H9 (cell line): ENCODE data around the gene CNDP1. TPM values are rescaled to one million over a fixed set of nuclear protein-coding genes. Genes with fewer than 3 reads are reported as not detected.

ENCODE experiments used
- DNase-seq: peaks from one replicate; pipeline ENCODE4 v3.0.0-alpha.2; 2017
- H2AFZ ChIP-seq: one replicate; pipeline ENCODE4 v1.6.1; 2013; ENCODE audit warnings: mild to moderate bottlenecking, low read length, control low read depth, moderate library complexity
- H2AK5ac ChIP-seq: 2 replicates; pipeline ENCODE4 v1.6.1; 2013; ENCODE audit warnings: low read length, control low read depth, mixed read lengths; ENCODE audit not compliant: insufficient read length
- H2BK120ac ChIP-seq: one replicate; pipeline ENCODE4 v1.6.1; 2013; ENCODE audit warnings: low read depth, mild to moderate bottlenecking, low read length, control low read depth, inconsistent platforms; ENCODE audit not compliant: poor library complexity, severe bottlenecking
- H2BK12ac ChIP-seq: 2 replicates; pipeline ENCODE4 v1.6.1; 2013; ENCODE audit warnings: low read length, control low read depth, mixed read lengths, low read depth; ENCODE audit not compliant: insufficient read length
- H2BK15ac ChIP-seq: 2 replicates; pipeline ENCODE4 v1.6.1; 2013; ENCODE audit warnings: low read depth, low read length, control low read depth
- H2BK20ac ChIP-seq: one replicate; pipeline ENCODE4 v1.6.1; 2013; ENCODE audit warnings: low read depth, mild to moderate bottlenecking, low read length, control low read depth, inconsistent platforms; ENCODE audit not compliant: poor library complexity, severe bottlenecking
- H2BK5ac ChIP-seq: 2 replicates; pipeline ENCODE4 v1.6.1; 2013; ENCODE audit warnings: low read length, control low read depth, mixed read lengths; ENCODE audit not compliant: insufficient read length
- H3K14ac ChIP-seq: 2 replicates; pipeline ENCODE4 v1.6.1; 2013; ENCODE audit warnings: low read length, control low read depth; ENCODE audit not compliant: insufficient read depth
- H3K18ac ChIP-seq: 2 replicates; pipeline ENCODE4 v1.6.1; 2013; ENCODE audit warnings: low read depth, mild to moderate bottlenecking, mixed read lengths, low read length, control low read depth; ENCODE audit not compliant: insufficient read length
- H3K23ac ChIP-seq: 2 replicates; pipeline ENCODE4 v1.6.1; 2013; ENCODE audit warnings: low read length, control low read depth, mixed read lengths, low read depth; ENCODE audit not compliant: insufficient read length
- H3K23me2 ChIP-seq: 2 replicates; pipeline ENCODE4 v1.6.1; 2013; ENCODE audit warnings: low read depth, mild to moderate bottlenecking, mixed read lengths, low read length, control low read depth; ENCODE audit not compliant: insufficient read length, poor library complexity, severe bottlenecking
- H3K27ac ChIP-seq: 2 replicates; pipeline ENCODE4 v1.5.1; 2013; ENCODE audit warnings: low read length, control low read depth, mixed read lengths, low read depth; ENCODE audit not compliant: insufficient read length
- H3K27me3 ChIP-seq: 2 replicates; pipeline ENCODE4 v1.6.1; 2013; ENCODE audit warnings: low read length, control low read depth, inconsistent platforms; ENCODE audit not compliant: insufficient read depth
- H3K4ac ChIP-seq: 2 replicates; pipeline ENCODE4 v1.6.1; 2013; ENCODE audit warnings: low read depth, mild to moderate bottlenecking, control low read depth, inconsistent platforms, low read length, moderate library complexity
- H3K4me1 ChIP-seq: 2 replicates; pipeline ENCODE4 v1.6.1; 2013; ENCODE audit warnings: low read length, control low read depth, inconsistent platforms; ENCODE audit not compliant: insufficient read depth
- H3K4me2 ChIP-seq: 2 replicates; pipeline ENCODE4 v1.6.1; 2013; ENCODE audit warnings: low read length, control low read depth, mixed read lengths; ENCODE audit not compliant: insufficient read length, insufficient read depth
- H3K56ac ChIP-seq: 2 replicates; pipeline ENCODE4 v1.6.1; 2013; ENCODE audit warnings: low read depth, mild to moderate bottlenecking, mixed read lengths, low read length, control low read depth; ENCODE audit not compliant: insufficient read length
- H3K79me1 ChIP-seq: 2 replicates; pipeline ENCODE4 v1.6.1; 2013; ENCODE audit warnings: low read depth, mild to moderate bottlenecking, moderate library complexity, low read length, control low read depth, inconsistent platforms; ENCODE audit not compliant: insufficient read depth, poor library complexity, severe bottlenecking
- H3K79me2 ChIP-seq: 2 replicates; pipeline ENCODE4 v1.6.1; 2013; ENCODE audit warnings: low read length, control low read depth, inconsistent platforms; ENCODE audit not compliant: insufficient read depth
- H3K9ac ChIP-seq: 2 replicates; pipeline ENCODE4 v1.6.1; 2013; ENCODE audit warnings: low read length, control low read depth, mixed read lengths; ENCODE audit not compliant: insufficient read length; ENCODE audit errors: extremely low read depth
- H3K9me3 ChIP-seq: one replicate; pipeline ENCODE4 v1.6.1; 2013; ENCODE audit warnings: low read depth, low read length, inconsistent platforms; ENCODE audit not compliant: control insufficient read depth
- H3T11ph ChIP-seq: one replicate; pipeline ENCODE4 v1.6.1; 2013; ENCODE audit warnings: mild to moderate bottlenecking, low read length, control low read depth, inconsistent platforms
- H4K20me1 ChIP-seq: one replicate; pipeline ENCODE4 v1.6.1; 2013; ENCODE audit not compliant: control insufficient read depth, insufficient read length, insufficient read depth
- H4K5ac ChIP-seq: 2 replicates; pipeline ENCODE4 v1.6.1; 2013; ENCODE audit warnings: low read depth, mild to moderate bottlenecking, mixed read lengths, low read length, control low read depth; ENCODE audit not compliant: insufficient read length
- H4K8ac ChIP-seq: replicated peaks from 2 replicates; pipeline ENCODE4 v1.6.1; 2013; ENCODE audit warnings: low read length, control low read depth, mixed read lengths, low read depth; ENCODE audit not compliant: insufficient read length
- H4K91ac ChIP-seq: 2 replicates; pipeline ENCODE4 v1.6.1; 2013; ENCODE audit warnings: low read depth, mild to moderate bottlenecking, moderate library complexity, mixed read lengths, low read length, control low read depth; ENCODE audit not compliant: insufficient read length
- H3K27ac Mint-ChIP-seq, 3 experiments: 2 replicates in 2 of 3; 3 replicates in 1 of 3; pipeline ENCODE4 v1.8.0; 2020 to 2021; ENCODE audit warnings: mixed read lengths in 3 of 3, mild to moderate bottlenecking in 1 of 3, moderate library complexity in 1 of 3
- H3K27me3 Mint-ChIP-seq: 2 replicates; pipeline ENCODE4 v1.8.0; 2021; ENCODE audit warnings: low read depth, mild to moderate bottlenecking, moderate library complexity, mixed read lengths
- H3K36me3 Mint-ChIP-seq, 3 experiments: 2 replicates in 2 of 3; 3 replicates in 1 of 3; pipeline ENCODE4 v1.8.0; 2020 to 2021; ENCODE audit warnings: low read depth in 3 of 3, mixed read lengths in 3 of 3; ENCODE audit not compliant: insufficient read depth in 1 of 3
- H3K4me1 Mint-ChIP-seq, 2 experiments: 2 replicates each; pipeline ENCODE4 v1.8.0; 2020; ENCODE audit warnings: mixed read lengths in 2 of 2
- H3K4me3 Mint-ChIP-seq, 2 experiments: 2 replicates in 1 of 2; 3 replicates in 1 of 2; pipeline ENCODE4 v1.8.0; 2020 to 2021; ENCODE audit warnings: mild to moderate bottlenecking in 2 of 2, mixed read lengths in 2 of 2, moderate library complexity in 1 of 2
- H3K9me3 Mint-ChIP-seq, 2 experiments: 2 replicates in 1 of 2; 3 replicates in 1 of 2; pipeline ENCODE4 v1.8.0; 2020; ENCODE audit warnings: mild to moderate bottlenecking in 2 of 2, mixed read lengths in 2 of 2, moderate library complexity in 1 of 2
- CTCF ChIP-seq: fragments of 200-600 bp; sonication (generic); conservative IDR thresholded peaks from 3 replicates; pipeline ENCODE4 v1.8.0; 2021; ENCODE audit warnings: antibody characterized with exemption, mild to moderate bottlenecking
- WGBS: extraction: QIAGEN DNeasy Blood & Tissue Kit; methylation state at CpG from one replicate; pipeline ENCODE4 v1.1.7; 2013; ENCODE audit warnings: missing lambda C conversion rate, low lambda C conversion rate, mixed read lengths; ENCODE audit not compliant: insufficient read length; ENCODE audit errors: extremely low coverage; 5-methylcytosine and 5-hydroxymethylcytosine counted together
- total RNA-seq: library from RNA; stranded (reverse); gene quantifications from 2 replicates; pipeline ENCODE4 v1.2.1, GENCODE V29; 2021

CNDP1 gene
- total RNA-seq, 1 experiment from 2014 or later, result not detected

GRCh38 chr18:74517236-74517630 lies 17.1 kb upstream of the CNDP1 start:
- no peaks in the 10 kb centered on the region for H3K4me1 ChIP-seq
- no peak overlapping the region for H3T11ph ChIP-seq
- no peak overlapping the region for H3K18ac ChIP-seq
- H3K9me3 Mint-ChIP-seq, result peaks cover 2 to 11% of the 10 kb centered on the region in 2 experiments; a peak in 2 of 5 replicates
- H3K4me3 Mint-ChIP-seq, result no peak overlapping the region
- H3K4me1 Mint-ChIP-seq, result peaks cover 0 to 4% of the 10 kb centered on the region in 2 experiments; a peak in 1 of 4 replicates
- H3K56ac ChIP-seq, result no peak overlapping the region
- no peak overlapping the region for H2BK5ac ChIP-seq
- no peak overlapping the region for H2AK5ac ChIP-seq
- no peak overlapping the region for H3K23ac ChIP-seq
- H3K9ac ChIP-seq, result no peak overlapping the region
- no peak for DNase-seq
- no peak overlapping the region for H2BK12ac ChIP-seq
- no peaks in the 10 kb centered on the region for H3K79me2 ChIP-seq
- H4K91ac ChIP-seq, result no peak overlapping the region
- H3K9me3 ChIP-seq, result no peaks in the 10 kb centered on the region
- H3K14ac ChIP-seq, result no peak overlapping the region
- no peak overlapping the region for H2BK15ac ChIP-seq
- H3K23me2 ChIP-seq, result no peaks in the 10 kb centered on the region
- H3K36me3 Mint-ChIP-seq, result peaks cover 74 to 91% (median 87%) of the 10 kb centered on the region in 3 experiments
- no peak overlapping the region for H4K8ac ChIP-seq
- H3K27me3 Mint-ChIP-seq, result no peaks in the 10 kb centered on the region
- H4K20me1 ChIP-seq, result no peaks in the 10 kb centered on the region
- no peak for TF ChIP-seq CTCF
- WGBS, result no CpG with 5 or more reads among the region's 15 CpGs
- no peak overlapping the region for H2BK120ac ChIP-seq
- no peak overlapping the region for H3K4ac ChIP-seq
- no peaks in the 10 kb centered on the region for H3K27me3 ChIP-seq
- H3K79me1 ChIP-seq, result no peaks in the 10 kb centered on the region
- H2AFZ ChIP-seq, result no peak overlapping the region
- H2BK20ac ChIP-seq, result no peak overlapping the region
- peak overlapping the region in 1 of 3 experiments; percentile 76; a peak in 1 of 7 replicates for H3K27ac Mint-ChIP-seq
- no peak overlapping the region for H3K4me2 ChIP-seq
- H4K5ac ChIP-seq, result no peak overlapping the region
- H3K27ac ChIP-seq, result no peak overlapping the region
